Measurements from ENCODE around the gene ZNF436.

DNA sequence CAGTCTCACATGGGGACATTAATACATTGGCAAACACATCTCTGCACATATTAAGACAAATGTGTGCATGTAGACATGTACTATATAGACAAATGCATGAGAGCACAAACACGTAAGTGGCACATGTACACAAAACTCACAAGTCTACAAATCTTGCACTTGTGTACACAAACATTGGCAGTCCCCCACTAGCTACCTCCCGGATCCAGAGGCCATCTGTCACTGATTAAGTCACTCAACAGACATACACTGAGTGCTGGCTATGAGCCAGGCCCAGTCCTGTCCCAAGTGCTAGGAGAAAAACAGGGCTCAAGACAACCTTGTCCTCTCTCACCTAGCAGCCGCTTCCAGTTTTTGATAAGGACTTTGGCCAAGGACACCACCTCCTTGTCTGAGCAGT is 47.9 kb upstream of the ZNF436 start:
- TF ChIP-seq, protein P1, sequence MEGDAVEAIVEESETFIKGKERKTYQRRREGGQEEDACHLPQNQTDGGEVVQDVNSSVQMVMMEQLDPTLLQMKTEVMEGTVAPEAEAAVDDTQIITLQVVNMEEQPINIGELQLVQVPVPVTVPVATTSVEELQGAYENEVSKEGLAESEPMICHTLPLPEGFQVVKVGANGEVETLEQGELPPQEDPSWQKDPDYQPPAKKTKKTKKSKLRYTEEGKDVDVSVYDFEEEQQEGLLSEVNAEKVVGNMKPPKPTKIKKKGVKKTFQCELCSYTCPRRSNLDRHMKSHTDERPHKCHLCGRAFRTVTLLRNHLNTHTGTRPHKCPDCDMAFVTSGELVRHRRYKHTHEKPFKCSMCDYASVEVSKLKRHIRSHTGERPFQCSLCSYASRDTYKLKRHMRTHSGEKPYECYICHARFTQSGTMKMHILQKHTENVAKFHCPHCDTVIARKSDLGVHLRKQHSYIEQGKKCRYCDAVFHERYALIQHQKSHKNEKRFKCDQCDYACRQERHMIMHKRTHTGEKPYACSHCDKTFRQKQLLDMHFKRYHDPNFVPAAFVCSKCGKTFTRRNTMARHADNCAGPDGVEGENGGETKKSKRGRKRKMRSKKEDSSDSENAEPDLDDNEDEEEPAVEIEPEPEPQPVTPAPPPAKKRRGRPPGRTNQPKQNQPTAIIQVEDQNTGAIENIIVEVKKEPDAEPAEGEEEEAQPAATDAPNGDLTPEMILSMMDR (IDR thresholded peaks at IDR 0.05) = no peak
- no peak for TF ChIP-seq EZH2 (IDR thresholded peaks at IDR 0.05; ENCODE audit: borderline replicate concordance, insufficient read depth, low read depth, low read length, poor library complexity, severe bottlenecking)
